Measurements from ENCODE around the gene ASAP3.

Gene ASAP3

GRCh38 chr1:23529146-23530086, 45.4 kb upstream of the ASAP3 start:
- peak overlapping the region; percentile 83 for H3K4me3 ChIP-seq (ENCODE audit: low read depth, low read length)
- TF ChIP-seq CTCF (IDR thresholded peaks at IDR 0.05; ENCODE audit: low read depth, low read length, missing control alignments) = no peak
- DNase-seq (ENCODE audit: low read depth) = no peak

GRCh38 chr1:23528250-23528978, 44.4 kb upstream of the ASAP3 start:
- TF ChIP-seq CTCF (IDR thresholded peaks at IDR 0.05; ENCODE audit: low read depth, low read length, missing control alignments) = no peak
- peak; percentile 72 for DNase-seq (ENCODE audit: low read depth)
- peak overlapping the region; percentile 83 for H3K4me3 ChIP-seq (ENCODE audit: low read depth, low read length)

- DNase-seq (ENCODE audit: low read depth) = no peak
- no peak overlapping the region; the same call in 1 of the 2 replicates for H3K4me3 ChIP-seq (ENCODE audit: low read depth, low read length)
- peak; percentile 21 for TF ChIP-seq CTCF (IDR thresholded peaks at IDR 0.05; ENCODE audit: low read depth, low read length, missing control alignments)
Measured at GRCh38 chr1:23527900-23528249, 43.9 kb upstream of the ASAP3 start.

- no peak for TF ChIP-seq CTCF (IDR thresholded peaks at IDR 0.05; ENCODE audit: low read depth, low read length, missing control alignments)
- H3K4me3 ChIP-seq (ENCODE audit: low read depth, low read length) = no peak overlapping the region
- no peak for DNase-seq (ENCODE audit: low read depth)
Measured at GRCh38 chr1:23527366-23527765, 43.4 kb upstream of the ASAP3 start.

GRCh38 chr1:23526329-23527041, 42.5 kb upstream of the ASAP3 start:
- DNase-seq (ENCODE audit: low read depth) = no peak
- TF ChIP-seq CTCF (IDR thresholded peaks at IDR 0.05; ENCODE audit: low read depth, low read length, missing control alignments) = no peak
- no peak overlapping the region for H3K4me3 ChIP-seq (ENCODE audit: low read depth, low read length)

GRCh38 chr1:23525558-23526250, 41.7 kb upstream of the ASAP3 start:
- no peak for TF ChIP-seq CTCF (IDR thresholded peaks at IDR 0.05; ENCODE audit: low read depth, low read length, missing control alignments)
- DNase-seq (ENCODE audit: low read depth) = peak; percentile 57
- no peak overlapping the region; the same call in 1 of the 2 replicates for H3K4me3 ChIP-seq (ENCODE audit: low read depth, low read length)

Data from GM12864 (cell line).